RPMI7951 (cell line): ENCODE data around the gene PSMA6. TPM values are rescaled to one million over a fixed set of nuclear protein-coding genes. Genes with fewer than 3 reads are reported as not detected.
"Not testable (repeated sequence)": the region's sequence is repeated elsewhere in the genome, so short reads cannot be mapped to it uniquely, and the experiment has no call there.

Experiments
- DNase-seq: peaks from one replicate; pipeline ENCODE4 v3.0.0-alpha.2; 2012; ENCODE audit warnings: low read depth
- total RNA-seq: library from RNA; depleted of rRNA; stranded (reverse); fragments of >200 nt; shearing (Covaris generic); gene quantifications from 2 replicates; pipeline ENCODE4 v1.2.3, GENCODE V29; 2014; rRNA removed

The PSMA6 gene
- total RNA-seq: 371 and 402 TPM in 2 replicates

- DNase-seq: peak; percentile 98
Measured at GRCh38 chr14:35292051-35292769, at the start of gene PSMA6. PSMA6 (plus strand) TSS chr14:35292382; CDS start chr14:35292477, 95 bp downstream.

- DNase-seq: no peak
Measured at GRCh38 chr14:35242599-35243311, 49.4 kb upstream of the PSMA6 start.

GRCh38 chr14:35243956-35244355 is 48.2 kb upstream of the PSMA6 start:
- DNase-seq: no peak

- no peak for DNase-seq
Measured at GRCh38 chr14:35244542-35244941, 47.6 kb upstream of the PSMA6 start.

GRCh38 chr14:35245051-35245450 is 47.1 kb upstream of the PSMA6 start:
- no peak for DNase-seq

GRCh38 chr14:35247777-35248475 is 44.3 kb upstream of the PSMA6 start:
- DNase-seq: no peak

- DNase-seq: no peak
Measured at GRCh38 chr14:35248476-35248788, 43.8 kb upstream of the PSMA6 start.

GRCh38 chr14:35250319-35250718 is 41.9 kb upstream of the PSMA6 start:
- DNase-seq: no peak

- no peak for DNase-seq
Measured at GRCh38 chr14:35252451-35252868, 39.7 kb upstream of the PSMA6 start.

- not testable (repeated sequence) for DNase-seq
Measured at GRCh38 chr14:35253056-35253455, 39.1 kb upstream of the PSMA6 start.

- not testable (repeated sequence) for DNase-seq
Measured at GRCh38 chr14:35254034-35254622, 38.1 kb upstream of the PSMA6 start.

GRCh38 chr14:35254736-35255135 is 37.4 kb upstream of the PSMA6 start:
- no peak for DNase-seq

GRCh38 chr14:35255711-35256110 is 36.5 kb upstream of the PSMA6 start:
- DNase-seq: no peak

GRCh38 chr14:35257809-35258208 is 34.4 kb upstream of the PSMA6 start:
- peak; percentile 3 for DNase-seq

- no peak for DNase-seq
Measured at GRCh38 chr14:35258420-35258819, 33.8 kb upstream of the PSMA6 start.

- DNase-seq: peak; percentile 11
Measured at GRCh38 chr14:35261774-35262173, 30.4 kb upstream of the PSMA6 start.

GRCh38 chr14:35262436-35262835 is 29.7 kb upstream of the PSMA6 start:
- no peak for DNase-seq

- DNase-seq: no peak
Measured at GRCh38 chr14:35268946-35269345, 23.2 kb upstream of the PSMA6 start.

- DNase-seq: no peak
Measured at GRCh38 chr14:35274805-35275204, 17.4 kb upstream of the PSMA6 start.

GRCh38 chr14:35277179-35277578 is 15.0 kb upstream of the PSMA6 start:
- no peak for DNase-seq

- DNase-seq: no peak
Measured at GRCh38 chr14:35279369-35279768, 12.8 kb upstream of the PSMA6 start.

GRCh38 chr14:35281341-35281740 is 10.8 kb upstream of the PSMA6 start:
- no peak for DNase-seq
